ENCODE data around the gene RCBTB2.

DNA sequence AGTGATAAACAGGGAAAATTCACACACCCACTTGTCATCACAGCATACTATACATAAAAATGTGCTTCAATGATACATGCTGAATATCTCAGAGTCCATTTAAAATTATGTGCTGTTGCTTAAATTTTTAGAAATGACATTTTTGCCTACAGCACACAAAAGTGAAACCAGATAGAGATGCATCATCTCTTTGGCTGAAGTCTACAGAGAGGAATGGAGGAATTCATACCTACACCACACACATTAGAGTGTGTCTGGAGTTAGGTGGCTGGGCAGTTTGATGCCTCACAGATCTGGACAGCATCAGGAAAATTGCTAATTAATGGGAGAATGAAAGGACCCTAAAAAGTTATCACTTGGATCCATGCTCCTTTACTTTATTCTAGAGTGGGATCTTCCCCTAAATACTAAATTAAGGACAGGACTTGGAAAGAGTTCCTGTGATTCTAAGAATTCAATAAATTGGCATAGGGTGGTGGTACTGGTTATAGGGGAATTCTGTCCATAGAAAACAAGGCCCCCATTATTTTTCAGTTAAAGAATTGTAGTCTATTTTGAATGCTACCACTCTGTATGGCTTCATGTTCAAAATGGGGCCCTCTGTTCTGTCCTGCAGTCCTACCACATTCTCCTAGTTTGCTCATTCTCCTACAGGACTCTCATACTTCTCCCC lies 41.3 kb downstream of the RCBTB2 start:
- TF ChIP-seq POLR2AphosphoS5 (IDR thresholded peaks at IDR 0.05; ENCODE audit: insufficient read depth, low read depth, low read length) (no peak), MYC (IDR thresholded peaks at IDR 0.05; ENCODE audit: low read depth, low read length) (no peak), POLR2A (IDR thresholded peaks at IDR 0.05; ENCODE audit: low read depth, low read length) (no peak), GATA2 (IDR thresholded peaks at IDR 0.05; ENCODE audit: insufficient read depth, insufficient read length, low read depth, low read length) (no peak), EZH2 (IDR thresholded peaks at IDR 0.05; ENCODE audit: borderline replicate concordance, low read depth, low read length, severe bottlenecking) (no peak), MAX (IDR thresholded peaks at IDR 0.05; ENCODE audit: insufficient read depth, insufficient read length) (no peak), JUN (IDR thresholded peaks at IDR 0.05; ENCODE audit: borderline replicate concordance, insufficient read depth, insufficient read length, low read depth) (no peak)
- TF ChIP-seq, protein P1, sequence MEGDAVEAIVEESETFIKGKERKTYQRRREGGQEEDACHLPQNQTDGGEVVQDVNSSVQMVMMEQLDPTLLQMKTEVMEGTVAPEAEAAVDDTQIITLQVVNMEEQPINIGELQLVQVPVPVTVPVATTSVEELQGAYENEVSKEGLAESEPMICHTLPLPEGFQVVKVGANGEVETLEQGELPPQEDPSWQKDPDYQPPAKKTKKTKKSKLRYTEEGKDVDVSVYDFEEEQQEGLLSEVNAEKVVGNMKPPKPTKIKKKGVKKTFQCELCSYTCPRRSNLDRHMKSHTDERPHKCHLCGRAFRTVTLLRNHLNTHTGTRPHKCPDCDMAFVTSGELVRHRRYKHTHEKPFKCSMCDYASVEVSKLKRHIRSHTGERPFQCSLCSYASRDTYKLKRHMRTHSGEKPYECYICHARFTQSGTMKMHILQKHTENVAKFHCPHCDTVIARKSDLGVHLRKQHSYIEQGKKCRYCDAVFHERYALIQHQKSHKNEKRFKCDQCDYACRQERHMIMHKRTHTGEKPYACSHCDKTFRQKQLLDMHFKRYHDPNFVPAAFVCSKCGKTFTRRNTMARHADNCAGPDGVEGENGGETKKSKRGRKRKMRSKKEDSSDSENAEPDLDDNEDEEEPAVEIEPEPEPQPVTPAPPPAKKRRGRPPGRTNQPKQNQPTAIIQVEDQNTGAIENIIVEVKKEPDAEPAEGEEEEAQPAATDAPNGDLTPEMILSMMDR (IDR thresholded peaks at IDR 0.05; ENCODE audit: extremely low read depth in 1 of 2, insufficient read depth in 1 of 2, low read depth in 1 of 2, low read length in 2 of 2): no peak

Measured in endothelial cell of umbilical vein (primary cell).